NCI-H187 (cell line): ENCODE data around the gene SYCE3.

Experiments used
- DNase-seq, 2 experiments: peaks; one replicate each; lab custom pipeline; 2025; lab: John Stamatoyannopoulos, UW

SYCE3 gene

GRCh38 chr22:50502096-50502495, 60.6 kb downstream of the SYCE3 start:
- no peak for DNase-seq
